Measurements from ENCODE around the gene LILRA5.

LILRA5 gene

GRCh38 chr19:54354761-54355160 lies 41.8 kb upstream of the LILRA5 start:
- Histone ChIP-seq H3K27ac (no peak overlapping the region), H3K27me3 (peaks cover 0 to 3% of the 10 kb centered on the region in 2 donors), H3K9me3 (no peaks in the 10 kb centered on the region), H3K4me1 (no peaks in the 10 kb centered on the region), H3K4me3 (no peak overlapping the region), H3K36me3 (no peaks in the 10 kb centered on the region)
- no peak for TF ChIP-seq CTCF (IDR thresholded peaks at IDR 0.05)
- intact Hi-C loops (cut with DNase I; ENCODE audit: low total_unique reads), result no loop called here
- DNase-seq, result peak in 1 of 2 donors; percentile 3

GRCh38 chr19:54352546-54352945 lies 39.6 kb upstream of the LILRA5 start:
- H3K27me3 ChIP-seq, result peaks cover 0 to 3% of the 10 kb centered on the region in 2 donors
- no peak for DNase-seq
- H3K27ac ChIP-seq, result no peak overlapping the region
- H3K4me1 ChIP-seq, result no peaks in the 10 kb centered on the region
- no peaks in the 10 kb centered on the region for H3K9me3 ChIP-seq
- H3K36me3 ChIP-seq, result no peaks in the 10 kb centered on the region
- intact Hi-C loops (cut with DNase I; ENCODE audit: low total_unique reads), result no loop called here
- TF ChIP-seq CTCF (IDR thresholded peaks at IDR 0.05), result no peak
- no peak overlapping the region for H3K4me3 ChIP-seq

GRCh38 chr19:54352041-54352440 lies 39.1 kb upstream of the LILRA5 start:
- Histone ChIP-seq H3K27me3 (peaks cover 0 to 3% of the 10 kb centered on the region in 2 donors), H3K36me3 (no peaks in the 10 kb centered on the region), H3K4me3 (no peak overlapping the region), H3K27ac (no peak overlapping the region), H3K9me3 (no peaks in the 10 kb centered on the region), H3K4me1 (no peaks in the 10 kb centered on the region)
- intact Hi-C loops (cut with DNase I; ENCODE audit: low total_unique reads), result no loop called here
- TF ChIP-seq CTCF (IDR thresholded peaks at IDR 0.05), result no peak
- no peak for DNase-seq

GRCh38 chr19:54351474-54351873 lies 38.5 kb upstream of the LILRA5 start:
- H3K27ac ChIP-seq, result no peak overlapping the region

GRCh38 chr19:54345938-54346386 lies 33.0 kb upstream of the LILRA5 start:
- no peaks in the 10 kb centered on the region for H3K9me3 ChIP-seq
- no peaks in the 10 kb centered on the region for H3K36me3 ChIP-seq
- H3K4me3 ChIP-seq, result no peak overlapping the region
- no peaks in the 10 kb centered on the region for H3K4me1 ChIP-seq
- no peak for TF ChIP-seq CTCF (IDR thresholded peaks at IDR 0.05)
- DNase-seq, result peak; percentile 48 to 63
- peaks cover 0 to 3% of the 10 kb centered on the region in 2 donors for H3K27me3 ChIP-seq
- intact Hi-C loops (cut with DNase I; ENCODE audit: low total_unique reads), result no loop called here
- no peak overlapping the region for H3K27ac ChIP-seq

More at GRCh38 chr19:54351474-54351873, 38.5 kb upstream of the LILRA5 start:
- TF ChIP-seq CTCF (IDR thresholded peaks at IDR 0.05), result no peak
- DNase-seq, result no peak
- intact Hi-C loops (cut with DNase I; ENCODE audit: low total_unique reads), result no loop called here
- H3K36me3 ChIP-seq, result no peaks in the 10 kb centered on the region
- no peaks in the 10 kb centered on the region for H3K9me3 ChIP-seq
- H3K4me1 ChIP-seq, result no peaks in the 10 kb centered on the region
- no peak overlapping the region for H3K4me3 ChIP-seq
- H3K27me3 ChIP-seq, result no peaks in the 10 kb centered on the region

GRCh38 chr19:54343868-54344267 lies 30.9 kb upstream of the LILRA5 start:
- no peaks in the 10 kb centered on the region for H3K36me3 ChIP-seq
- intact Hi-C loops (cut with DNase I; ENCODE audit: low total_unique reads), result no loop called here

More at GRCh38 chr19:54343868-54344267, 30.9 kb upstream of the LILRA5 start:
- DNase-seq, result no peak
- no peak overlapping the region for H3K4me3 ChIP-seq
- H3K9me3 ChIP-seq, result no peaks in the 10 kb centered on the region
- H3K4me1 ChIP-seq, result no peaks in the 10 kb centered on the region
- H3K27ac ChIP-seq, result no peak overlapping the region
- H3K27me3 ChIP-seq, result peaks cover 0 to 4% of the 10 kb centered on the region in 2 donors
- no peak for TF ChIP-seq CTCF (IDR thresholded peaks at IDR 0.05)

All from tibial artery (tissue), 4 donors.